Dendritic cell treated with granulocyte-macrophage colony-stimulating factor and Interleukin-4, amounts not matched to agents 40 ng/mL and 50 ng/mL, for 4 days (primary cell): ENCODE measurements around the gene TXNL4B.
A peak's percentile ranks its signal among the peaks of the same experiment; 100 is the strongest.

Experiments used
- H3K27ac Mint-ChIP-seq: one replicate; pipeline ENCODE4 v1.8.0; 2022; ENCODE audit warnings: mild to moderate bottlenecking, mixed read lengths
- H3K27me3 Mint-ChIP-seq: one replicate; pipeline ENCODE4 v1.8.0; 2022; ENCODE audit warnings: mild to moderate bottlenecking, mixed read lengths
- H3K36me3 Mint-ChIP-seq: one replicate; pipeline ENCODE4 v1.8.0; 2022; ENCODE audit warnings: low read depth, mixed read lengths
- H3K4me1 Mint-ChIP-seq: one replicate; pipeline ENCODE4 v1.8.0; 2022; ENCODE audit warnings: low read depth, mixed read lengths
- H3K4me3 Mint-ChIP-seq: one replicate; pipeline ENCODE4 v1.8.0; 2022; ENCODE audit warnings: mild to moderate bottlenecking, moderate library complexity, mixed read lengths
- H3K9me3 Mint-ChIP-seq: one replicate; pipeline ENCODE4 v1.8.0; 2022; ENCODE audit warnings: mixed read lengths
- intact Hi-C: fragments of 100-400 bp; cut with micrococcal nuclease; formaldehyde crosslinking; loops from one replicate; pipeline ENCODE4 v1.15.0; 2022

TXNL4B gene

GRCh38 chr16:72093448-72094265 is at the start of gene TXNL4B, which contains the start of gene DHX38:
TSS of gene TXNL4B (minus strand) at chr16:72093620. CDS start at chr16:72090749, 2,871 bp downstream.
TSS of gene DHX38 (plus strand) at chr16:72093847. CDS start at chr16:72096158, 2,311 bp downstream.
- intact Hi-C loops: loop anchor here (1.0 to 10.0 kb wide), 4 partner anchors 85 to 571 kb away; partner anchors contain the start of genes DHODH, PHLPP2 and ZNF821
- Mint-ChIP-seq H3K4me3 (peak within 1 kb of the TSS; percentile 98), H3K4me1 (peaks cover 41% of the 10 kb centered on the region), H3K27ac (peak within 1 kb of the TSS; percentile 93), H3K9me3 (no peaks in the 10 kb centered on the region), H3K36me3 (peaks cover 77% of the 10 kb centered on the region), H3K27me3 (no peaks in the 10 kb centered on the region)

GRCh38 chr16:72142476-72142875 is 49.1 kb upstream of the TXNL4B start:
- Mint-ChIP-seq H3K36me3 (no peaks in the 10 kb centered on the region), H3K4me1 (no peaks in the 10 kb centered on the region), H3K4me3 (no peak overlapping the region), H3K27me3 (no peaks in the 10 kb centered on the region), H3K27ac (no peak overlapping the region), H3K9me3 (no peaks in the 10 kb centered on the region)
- intact Hi-C loops: no loop called here

DNA sequence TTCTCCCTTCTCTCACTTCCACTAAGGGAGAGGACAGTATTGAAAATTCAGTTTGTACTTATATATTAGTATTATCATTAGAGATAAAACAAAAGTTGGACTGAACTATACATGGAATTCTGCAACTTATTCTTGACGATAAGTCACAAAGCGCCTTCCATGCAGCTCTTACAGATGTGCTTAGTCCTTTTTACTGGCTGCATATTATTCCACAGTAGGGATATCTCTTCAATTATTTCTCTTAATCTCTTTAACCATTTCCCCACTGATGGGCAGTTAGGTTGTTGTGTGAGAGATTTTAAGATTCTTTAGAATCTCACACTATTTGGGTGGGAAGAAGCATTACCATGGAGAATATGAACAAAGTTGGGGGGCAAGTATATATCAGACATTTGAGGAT is 46.5 kb upstream of the TXNL4B start:
- intact Hi-C loops: no loop called here
- H3K27me3 Mint-ChIP-seq: no peaks in the 10 kb centered on the region
- H3K4me3 Mint-ChIP-seq: no peak overlapping the region
- H3K36me3 Mint-ChIP-seq: no peaks in the 10 kb centered on the region
- H3K4me1 Mint-ChIP-seq: no peaks in the 10 kb centered on the region
- H3K9me3 Mint-ChIP-seq: no peaks in the 10 kb centered on the region
- H3K27ac Mint-ChIP-seq: no peak overlapping the region

- no peak overlapping the region for H3K27ac Mint-ChIP-seq
- intact Hi-C loops: no loop called here
- H3K36me3 Mint-ChIP-seq: no peaks in the 10 kb centered on the region
- no peak overlapping the region for H3K4me3 Mint-ChIP-seq
- H3K9me3 Mint-ChIP-seq: no peaks in the 10 kb centered on the region
- H3K4me1 Mint-ChIP-seq: peaks cover 4% of the 10 kb centered on the region
- H3K27me3 Mint-ChIP-seq: no peaks in the 10 kb centered on the region
These were observed 44.7 kb upstream of the TXNL4B start for GRCh38 chr16:72138064-72138572.

DNA sequence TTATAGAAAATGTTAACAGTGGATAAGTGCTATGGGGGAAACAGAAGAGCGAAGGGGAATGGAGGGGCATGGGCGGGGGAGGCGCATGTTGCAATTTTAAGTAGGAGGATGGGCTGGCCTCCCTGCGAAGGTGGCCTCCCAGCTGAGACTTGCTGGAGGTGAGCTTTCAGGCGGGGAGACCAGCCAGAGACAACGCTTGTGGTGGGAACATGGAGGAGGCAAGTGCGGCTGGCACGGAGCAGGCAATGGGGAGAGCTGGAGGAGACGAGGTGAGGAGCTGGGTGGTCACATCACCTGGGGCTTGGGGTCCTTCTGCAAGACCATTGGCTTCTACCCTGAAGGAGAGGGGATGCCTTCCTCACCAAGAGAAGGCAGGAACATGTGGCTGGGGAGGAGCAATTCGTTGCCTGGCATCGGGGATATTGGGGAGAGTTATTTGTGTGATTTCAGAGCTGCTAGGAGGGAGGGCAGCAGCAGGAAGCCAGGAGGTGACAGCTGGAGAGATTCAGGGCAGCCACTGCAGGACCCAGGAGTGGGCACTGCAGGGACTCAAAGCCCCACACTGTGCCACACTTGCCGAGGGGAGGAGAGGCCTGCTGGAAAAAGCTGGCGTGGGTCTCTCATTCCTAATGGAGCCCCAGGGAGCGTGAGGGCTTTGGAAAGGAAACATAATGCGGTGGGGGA is 44.1 kb upstream of the TXNL4B start:
- intact Hi-C loops: no loop called here
- Mint-ChIP-seq H3K36me3 (no peaks in the 10 kb centered on the region), H3K27me3 (no peaks in the 10 kb centered on the region), H3K27ac (no peak overlapping the region), H3K9me3 (no peaks in the 10 kb centered on the region), H3K4me3 (no peak overlapping the region), H3K4me1 (peaks cover 10% of the 10 kb centered on the region)

DNA sequence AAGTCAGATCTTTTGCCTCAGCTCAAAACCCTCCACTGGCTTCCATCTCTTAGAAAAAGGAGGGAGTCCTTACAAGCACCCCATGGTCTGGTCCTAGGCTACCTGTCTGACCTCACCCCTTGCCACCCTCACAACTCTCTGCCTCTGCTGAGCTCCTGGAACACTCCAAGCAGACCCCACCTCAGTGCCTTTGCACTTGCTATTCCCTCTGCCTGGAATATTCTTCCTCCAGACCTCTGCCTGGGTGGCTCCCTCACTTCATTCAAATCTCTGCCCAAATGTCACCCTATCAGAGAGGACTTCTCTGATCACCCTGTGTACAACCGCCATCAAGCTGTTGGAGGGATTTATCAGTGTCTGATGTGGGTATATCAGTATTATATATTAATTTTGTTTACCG is 41.1 kb upstream of the TXNL4B start:
- no peak overlapping the region for H3K4me3 Mint-ChIP-seq

GRCh38 chr16:72132726-72133125 is 39.3 kb upstream of the TXNL4B start:
- peaks cover 7% of the 10 kb centered on the region for H3K36me3 Mint-ChIP-seq
- H3K27ac Mint-ChIP-seq: peak overlapping the region; percentile 84
- intact Hi-C loops: no loop called here
- H3K4me1 Mint-ChIP-seq: peaks cover 50% of the 10 kb centered on the region
- no peaks in the 10 kb centered on the region for H3K9me3 Mint-ChIP-seq
- no peaks in the 10 kb centered on the region for H3K27me3 Mint-ChIP-seq
- no peak overlapping the region for H3K4me3 Mint-ChIP-seq

More for the DNA sequence above, 41.1 kb upstream of the TXNL4B start:
- no peaks in the 10 kb centered on the region for H3K27me3 Mint-ChIP-seq
- no peaks in the 10 kb centered on the region for H3K9me3 Mint-ChIP-seq
- H3K27ac Mint-ChIP-seq: no peak overlapping the region
- no peaks in the 10 kb centered on the region for H3K36me3 Mint-ChIP-seq
- peaks cover 38% of the 10 kb centered on the region for H3K4me1 Mint-ChIP-seq
- intact Hi-C loops: no loop called here

DNA sequence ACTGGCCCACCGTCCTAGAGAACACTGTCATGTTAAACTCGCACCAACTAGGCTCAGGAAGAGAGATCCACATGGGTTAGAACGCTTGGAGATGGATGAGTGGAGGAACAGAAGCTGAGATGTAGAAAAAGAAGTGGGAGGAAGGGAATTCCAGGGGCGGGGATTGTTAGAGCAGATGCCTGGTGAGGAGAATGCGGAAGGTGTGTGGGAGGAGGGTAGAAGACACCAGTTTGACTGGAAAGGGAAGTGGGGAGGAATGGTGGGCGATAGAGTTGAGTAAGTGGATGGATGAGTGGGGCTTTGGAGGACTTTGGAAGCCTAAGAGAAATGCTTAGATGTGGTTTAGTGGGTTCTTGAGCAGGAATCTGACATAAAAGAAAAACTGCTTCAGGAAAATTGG is 37.6 kb upstream of the TXNL4B start:
- peaks cover 64% of the 10 kb centered on the region for H3K4me1 Mint-ChIP-seq
- peak overlapping the region; percentile 38 for H3K4me3 Mint-ChIP-seq
- H3K27me3 Mint-ChIP-seq: no peaks in the 10 kb centered on the region
- intact Hi-C loops: no loop called here
- H3K9me3 Mint-ChIP-seq: no peaks in the 10 kb centered on the region
- peaks cover 7% of the 10 kb centered on the region for H3K36me3 Mint-ChIP-seq
- peak overlapping the region; percentile 84 for H3K27ac Mint-ChIP-seq

- H3K36me3 Mint-ChIP-seq: peaks cover 7% of the 10 kb centered on the region
- H3K4me1 Mint-ChIP-seq: peaks cover 73% of the 10 kb centered on the region
- peak overlapping the region; percentile 84 for H3K27ac Mint-ChIP-seq
- H3K4me3 Mint-ChIP-seq: peak overlapping the region; percentile 38
- H3K27me3 Mint-ChIP-seq: no peaks in the 10 kb centered on the region
- H3K9me3 Mint-ChIP-seq: no peaks in the 10 kb centered on the region
- intact Hi-C loops: loop anchor here (10.0 kb wide), 2 partner anchors 105 to 275 kb away; no protein-coding TSS in a partner anchor
These were observed 36.7 kb upstream of the TXNL4B start for GRCh38 chr16:72129976-72130656.

DNA sequence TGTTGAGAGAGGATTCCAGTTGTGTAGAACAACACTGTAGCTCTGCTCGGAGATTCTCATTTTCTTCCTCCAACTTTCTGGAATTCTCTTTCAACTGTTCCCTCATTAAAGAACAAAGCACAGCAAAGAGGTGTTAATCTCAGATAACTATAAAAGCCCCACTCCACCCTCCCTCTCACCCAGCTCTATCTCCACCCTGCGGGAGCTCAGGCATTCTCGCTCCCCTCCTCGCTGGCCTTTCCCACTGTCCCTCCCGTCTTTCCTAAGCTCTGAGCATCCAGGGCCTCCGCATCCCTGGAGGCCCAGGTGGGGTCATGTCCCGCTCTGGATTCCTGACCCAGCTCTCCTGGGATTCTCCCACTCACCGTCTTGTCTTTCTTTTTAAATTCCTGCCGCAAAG is 35.3 kb upstream of the TXNL4B start:
- Mint-ChIP-seq H3K27ac (peak overlapping the region; percentile 84), H3K4me3 (no peak overlapping the region), H3K27me3 (no peaks in the 10 kb centered on the region), H3K9me3 (no peaks in the 10 kb centered on the region), H3K4me1 (peaks cover 87% of the 10 kb centered on the region), H3K36me3 (peaks cover 9% of the 10 kb centered on the region)
- intact Hi-C loops: loop anchor here (10.0 kb wide), 2 partner anchors 106 to 276 kb away; no protein-coding TSS in a partner anchor

GRCh38 chr16:72126429-72126765 is 33.0 kb upstream of the TXNL4B start:
- H3K27me3 Mint-ChIP-seq: no peaks in the 10 kb centered on the region
- peaks cover 71% of the 10 kb centered on the region for H3K4me1 Mint-ChIP-seq
- peaks cover 27% of the 10 kb centered on the region for H3K36me3 Mint-ChIP-seq
- H3K27ac Mint-ChIP-seq: peak overlapping the region; percentile 94
- no peak overlapping the region for H3K4me3 Mint-ChIP-seq
- H3K9me3 Mint-ChIP-seq: no peaks in the 10 kb centered on the region
- intact Hi-C loops: loop anchor here (10.0 kb wide), 2 partner anchors 108 to 278 kb away; no protein-coding TSS in a partner anchor

- H3K4me1 Mint-ChIP-seq: peaks cover 66% of the 10 kb centered on the region
- H3K36me3 Mint-ChIP-seq: peaks cover 31% of the 10 kb centered on the region
- H3K9me3 Mint-ChIP-seq: no peaks in the 10 kb centered on the region
- intact Hi-C loops: loop anchor here (1.0 to 10.0 kb wide), 5 partner anchors 46 to 341 kb away; partner anchors contain the start of gene PMFBP1
- no peaks in the 10 kb centered on the region for H3K27me3 Mint-ChIP-seq
- H3K27ac Mint-ChIP-seq: peak overlapping the region; percentile 94
- peak overlapping the region; percentile 39 for H3K4me3 Mint-ChIP-seq
These were observed 32.4 kb upstream of the TXNL4B start for GRCh38 chr16:72125635-72126428.
